Adrenal gland (tissue), 12 donors: Measurements from ENCODE around the gene OAT. TPM values are rescaled to one million over a fixed set of nuclear protein-coding genes. Genes with fewer than 3 reads are reported as not detected.
A peak's percentile ranks its signal among the peaks of the same experiment; 100 is the strongest.

Source experiments
- DNase-seq, 7 donors: peaks; one replicate each; pipeline ENCODE4 v3.0.0-alpha.2; 2019 to 2020
- H3K27ac ChIP-seq, 5 donors: fragments of 200-600 bp; sonication (generic) in 4 of 5; 1 replicate in 3 of 5; 2 replicates in 2 of 5; pipeline versions ENCODE4 v1.5.1 to v1.8.0; 2016 to 2020; ENCODE audit warnings: mild to moderate bottlenecking in 1 of 5
- H3K27me3 ChIP-seq: fragments of 200-600 bp; 2 replicates; pipeline ENCODE4 v1.8.0; 2021
- H3K36me3 ChIP-seq, 2 donors: fragments of 200-600 bp; replicated peaks in 1 of 2; 1 replicate in 1 of 2; 2 replicates in 1 of 2; pipeline versions ENCODE4 v1.5.1 to v1.8.0; 2018 to 2022
- H3K4me1 ChIP-seq, 2 donors: fragments of 200-600 bp; replicated peaks in 1 of 2; 1 replicate in 1 of 2; 2 replicates in 1 of 2; pipeline versions ENCODE4 v1.5.1 to v1.8.0; 2018 to 2021
- H3K4me3 ChIP-seq, 4 donors: fragments of 200-600 bp; sonication (generic) in 3 of 4; one replicate each; pipeline ENCODE4 v1.5.1; 2016 to 2018
- H3K9me3 ChIP-seq, 3 donors: fragments of 200-600 bp; sonication (generic) in 1 of 3; replicated peaks in 1 of 3; 1 replicate in 2 of 3; 2 replicates in 1 of 3; pipeline versions ENCODE4 v1.5.1 to v1.8.0; 2016 to 2021
- POLR2A ChIP-seq, 2 donors: fragments of 450-650 bp; IDR thresholded peaks; one replicate each; pipeline ENCODE4 v1.6.1; 2017; ENCODE audit warnings: antibody characterized with exemption in 2 of 2, mild to moderate bottlenecking in 2 of 2, moderate library complexity in 1 of 2
- WGBS, 4 donors: extraction: QIAGEN DNeasy Blood & Tissue Kit in 2 of 4; methylation state at CpG; one replicate each; pipeline versions ENCODE4 v1.1.5 to v1.1.7; 2013 to 2017; 5-methylcytosine and 5-hydroxymethylcytosine counted together
- intact Hi-C, 2 donors: fragments of 100-400 bp; cut with DNase I; formaldehyde crosslinking; loops; one replicate each; pipeline versions ENCODE4 v1.14.1 to v1.15.0; 2022 to 2023
- polyA plus RNA-seq, 3 donors: library from polyadenylated mRNA; stranded (reverse); fragments of 200-250 nt in 2 of 3; fragments of 350-450 nt in 1 of 3; fragmentation: Illumina TruSeq in 1 of 3; extraction: RNeasy Lipid Tissue Mini Kit (QIAGEN cat#74804) in 1 of 3; gene quantifications; one replicate each; pipeline ENCODE4 v1.2.3, GENCODE V29; 2013 to 2014
- total RNA-seq, 9 donors: library from RNA; depleted of rRNA in 4 of 9; stranded (reverse); fragments of >200 nt in 4 of 9; fragments of 120-200 nt in 1 of 9; fragmentation: NEBNext Ultra II Directional in 1 of 9; extraction: Animal tissue kit (Norgen Biotek cat#: 25700) in 1 of 9; gene quantifications; one replicate each; pipeline versions ENCODE4 v1.1.0 to v1.2.4, GENCODE V29; 2013 to 2023
- TF ChIP-seq, protein P1 (sequence below), 6 experiments: fragments of 450-650 bp in 4 of 6; fragments of 200-600 bp in 2 of 6; sonication (generic) in 1 of 6; IDR thresholded peaks; 1 replicate in 5 of 6; 2 replicates in 1 of 6; pipeline versions ENCODE4 v1.5.1 to v1.8.0; 2016 to 2021; ENCODE audit warnings: antibody characterized with exemption in 6 of 6, mild to moderate bottlenecking in 2 of 6, moderate library complexity in 1 of 6
- donor health status: healthy with polysubstance abuse.
- donor health status: Bipolar disorder and iron deficiency.
- donor health status: DM: yes; HTN: yes; CAD: no.
- donor health status: DM: no; HTN: no; CAD: no.
- donor health status: DM: no; HTN: no; CAD: no.
- donor health status: DM: yes; HTN: yes; CAD: no.

The OAT gene
- total and polyA plus RNA-seq, 12 donors = 39.7 to 244 (median 159) TPM

DNA sequence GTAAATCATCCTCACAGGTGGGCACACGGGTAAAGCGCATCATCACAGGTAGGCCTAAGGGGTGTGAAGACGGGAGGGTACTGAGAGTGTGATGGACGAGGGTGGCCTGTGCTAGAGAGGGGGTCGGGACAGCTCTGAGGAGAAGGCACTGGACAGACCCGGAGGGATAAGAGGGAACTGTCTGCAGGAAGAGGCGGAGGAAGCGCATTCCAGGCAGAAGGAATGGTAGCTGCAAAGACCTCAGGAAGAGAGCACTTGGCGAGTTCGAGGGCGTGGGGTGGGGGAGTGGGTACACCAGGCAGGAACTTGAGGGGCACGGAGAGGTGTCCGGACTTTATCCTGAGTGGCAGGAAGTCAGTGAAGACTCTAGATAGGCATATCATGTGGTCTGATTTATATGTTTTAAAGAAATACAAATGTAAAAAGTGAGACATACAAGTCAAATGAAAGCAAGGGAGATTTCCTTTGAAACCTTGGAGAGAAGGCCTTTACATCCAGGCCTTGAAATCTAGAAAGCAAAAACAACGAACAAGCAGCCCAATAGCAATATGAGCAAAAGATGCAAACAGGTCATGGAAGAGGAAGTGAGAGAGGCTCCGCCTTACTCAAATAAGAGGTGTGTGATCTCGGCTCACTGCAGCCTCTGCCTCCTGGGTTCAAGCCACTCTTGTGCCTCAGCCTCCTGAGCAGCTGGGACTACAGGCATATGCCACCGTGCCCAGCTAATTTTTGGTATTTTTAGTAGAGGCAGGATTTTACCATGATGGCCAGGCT lies 46.5 kb upstream of the OAT start:
- intact Hi-C loops = no loop called here
- H3K36me3 ChIP-seq = no peaks in the 10 kb centered on the region

DNA sequence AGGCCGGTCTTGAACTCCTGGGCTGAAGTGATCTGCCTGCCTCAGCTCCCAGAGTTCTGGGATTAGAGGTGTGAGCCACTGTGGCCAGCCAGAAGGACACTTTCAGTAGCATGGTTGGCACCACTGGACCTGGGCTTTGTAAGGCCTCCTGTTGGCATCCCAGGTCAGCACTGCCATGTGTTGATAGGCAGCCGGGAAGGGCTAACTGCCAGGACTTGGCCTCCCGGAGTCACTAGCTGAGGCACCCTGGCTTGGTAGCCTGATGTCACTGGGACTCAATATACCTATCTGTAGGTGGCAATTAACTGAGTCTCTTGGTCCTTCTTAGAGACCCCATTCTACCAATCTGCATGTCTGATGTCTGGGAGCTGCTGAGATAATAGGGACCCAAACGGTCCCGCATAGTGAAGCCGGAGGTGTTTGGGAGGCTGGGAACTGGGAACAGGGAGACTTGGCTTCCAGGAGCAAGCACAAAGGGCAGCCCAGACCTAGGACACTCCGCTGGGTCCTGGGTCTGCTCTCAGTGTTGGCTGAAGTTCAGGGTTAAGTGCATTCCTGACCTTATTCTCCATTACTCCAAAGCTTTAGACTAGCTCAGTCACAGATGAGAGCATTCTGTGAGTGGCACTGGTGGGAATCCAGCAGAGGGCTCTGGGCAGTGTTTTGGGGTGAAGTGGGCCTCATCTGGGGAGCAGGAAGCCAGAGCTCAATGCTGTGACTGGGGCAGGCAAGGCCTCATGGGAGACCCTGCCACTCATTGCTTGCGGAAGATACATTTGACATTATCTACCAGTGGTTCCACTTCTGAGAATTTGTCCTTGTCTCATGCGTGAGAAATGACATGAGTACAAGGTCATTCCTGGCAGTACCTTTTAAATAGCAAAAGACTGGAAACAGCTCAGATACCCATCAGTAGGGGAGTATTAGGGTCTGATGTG lies 45.6 kb upstream of the OAT start:
- peak overlapping the region in 1 of 5 donors; percentile 20 for H3K27ac ChIP-seq
- WGBS, 4 donors = 65 to 78% (median 77%) methylated on average over 7 to 9 of the region's 9 CpGs

More for the DNA sequence above, 46.5 kb upstream of the OAT start:
- no peaks in the 10 kb centered on the region for H3K9me3 ChIP-seq
- no peak for TF ChIP-seq POLR2A (IDR thresholded peaks at IDR 0.05)
- TF ChIP-seq, protein P1, sequence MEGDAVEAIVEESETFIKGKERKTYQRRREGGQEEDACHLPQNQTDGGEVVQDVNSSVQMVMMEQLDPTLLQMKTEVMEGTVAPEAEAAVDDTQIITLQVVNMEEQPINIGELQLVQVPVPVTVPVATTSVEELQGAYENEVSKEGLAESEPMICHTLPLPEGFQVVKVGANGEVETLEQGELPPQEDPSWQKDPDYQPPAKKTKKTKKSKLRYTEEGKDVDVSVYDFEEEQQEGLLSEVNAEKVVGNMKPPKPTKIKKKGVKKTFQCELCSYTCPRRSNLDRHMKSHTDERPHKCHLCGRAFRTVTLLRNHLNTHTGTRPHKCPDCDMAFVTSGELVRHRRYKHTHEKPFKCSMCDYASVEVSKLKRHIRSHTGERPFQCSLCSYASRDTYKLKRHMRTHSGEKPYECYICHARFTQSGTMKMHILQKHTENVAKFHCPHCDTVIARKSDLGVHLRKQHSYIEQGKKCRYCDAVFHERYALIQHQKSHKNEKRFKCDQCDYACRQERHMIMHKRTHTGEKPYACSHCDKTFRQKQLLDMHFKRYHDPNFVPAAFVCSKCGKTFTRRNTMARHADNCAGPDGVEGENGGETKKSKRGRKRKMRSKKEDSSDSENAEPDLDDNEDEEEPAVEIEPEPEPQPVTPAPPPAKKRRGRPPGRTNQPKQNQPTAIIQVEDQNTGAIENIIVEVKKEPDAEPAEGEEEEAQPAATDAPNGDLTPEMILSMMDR (IDR thresholded peaks at IDR 0.05) = no peak
- 77 to 79% (median 78%) methylated on average over 16 to 17 of the region's 17 CpGs for WGBS, 4 donors
- DNase-seq = no peak
- H3K27ac ChIP-seq = no peak overlapping the region
- no peak overlapping the region for H3K4me3 ChIP-seq
- H3K4me1 ChIP-seq = peaks cover 22 to 47% of the 10 kb centered on the region in 2 donors
- H3K27me3 ChIP-seq = no peaks in the 10 kb centered on the region

DNA sequence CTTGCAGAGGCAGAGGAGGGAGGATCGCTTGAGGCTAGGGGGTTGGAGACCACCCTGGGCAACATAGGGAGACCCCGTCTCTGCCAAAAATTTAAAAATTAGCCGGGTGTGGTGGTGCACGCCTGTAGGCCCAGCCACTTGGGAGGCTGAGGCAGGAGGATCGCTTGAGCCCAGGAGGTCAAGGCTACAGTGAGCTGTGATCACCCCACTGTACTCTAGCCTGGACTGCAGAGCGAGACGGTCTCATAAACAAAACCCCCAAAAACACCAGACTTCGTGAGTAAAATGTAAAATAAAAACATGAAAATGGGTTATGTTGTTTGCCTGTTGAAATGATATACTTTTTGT lies 43.6 kb upstream of the OAT start:
- Histone ChIP-seq H3K4me3 (peak overlapping the region in 3 of 4 donors; percentile 57 to 98 (median 60)), H3K27me3 (no peaks in the 10 kb centered on the region), H3K4me1 (peaks cover 22 to 41% of the 10 kb centered on the region in 2 donors), H3K27ac (peak overlapping the region in 2 of 5 donors; percentile 84 to 94), H3K9me3 (no peaks in the 10 kb centered on the region), H3K36me3 (no peaks in the 10 kb centered on the region)
- no peak for DNase-seq
- 73 to 75% (median 74%) methylated on average over 8 of the region's 8 CpGs for WGBS, 4 donors
- TF ChIP-seq, protein P1 (IDR thresholded peaks at IDR 0.05) = no peak
- TF ChIP-seq POLR2A (IDR thresholded peaks at IDR 0.05) = no peak
- intact Hi-C loops = no loop called here

More for the DNA sequence above, 45.6 kb upstream of the OAT start:
- Histone ChIP-seq H3K36me3 (no peaks in the 10 kb centered on the region), H3K27me3 (no peaks in the 10 kb centered on the region), H3K4me3 (no peak overlapping the region), H3K4me1 (peaks cover 22 to 47% of the 10 kb centered on the region in 2 donors), H3K9me3 (no peaks in the 10 kb centered on the region)
- DNase-seq = no peak
- no peak for TF ChIP-seq POLR2A (IDR thresholded peaks at IDR 0.05)
- TF ChIP-seq, protein P1 (IDR thresholded peaks at IDR 0.05) = no peak
- intact Hi-C loops = no loop called here
